HepG2 (cell line): ENCODE results near the gene SARNP. TPM values are rescaled to one million over a fixed set of nuclear protein-coding genes. Genes with fewer than 3 reads are reported as not detected.

ENCODE experiments used
- ATF3 ChIP-seq: sonication (generic); formaldehyde crosslinking; IDR thresholded peaks from 2 replicates; pipeline ENCODE4 v1.4.0; 2020; ENCODE audit warnings: missing genetic modification reagents
- BRCA1 ChIP-seq: sonication (generic); formaldehyde crosslinking; IDR thresholded peaks from 2 replicates; pipeline ENCODE4 v1.4.0; 2020; ENCODE audit warnings: missing genetic modification reagents
- CHD2 ChIP-seq: IDR thresholded peaks from 2 replicates; pipeline ENCODE4 v1.6.1; 2011; ENCODE audit warnings: low read depth, low read length, improper control_type of control experiment
- CREBL2 ChIP-seq: sonication (generic); formaldehyde crosslinking; IDR thresholded peaks from 2 replicates; pipeline ENCODE4 v1.8.1; 2023; ENCODE audit warnings: missing genetic modification reagents, mild to moderate bottlenecking, borderline replicate concordance
- JUN ChIP-seq: sonication (generic); formaldehyde crosslinking; IDR thresholded peaks from 2 replicates; pipeline ENCODE4 v1.4.0; 2020; ENCODE audit warnings: mild to moderate bottlenecking, missing genetic modification reagents
- RBFOX2 ChIP-seq: fragments of 200-400 bp; formaldehyde crosslinking; IDR thresholded peaks from 2 replicates; pipeline ENCODE4 v1.6.1; 2017; ENCODE audit warnings: low read depth, mild to moderate bottlenecking, low read length
- SCMH1 ChIP-seq: sonication (generic); formaldehyde crosslinking; IDR thresholded peaks from 2 replicates; pipeline ENCODE4 v1.9.0; 2021; ENCODE audit warnings: missing genetic modification reagents, mild to moderate bottlenecking, borderline replicate concordance
- SRY ChIP-seq: sonication (generic); formaldehyde crosslinking; IDR thresholded peaks from 2 replicates; pipeline ENCODE4 v1.8.0; 2022; ENCODE audit warnings: mild to moderate bottlenecking, missing genetic modification reagents
- STAT6 ChIP-seq: sonication (generic); formaldehyde crosslinking; IDR thresholded peaks from 2 replicates; pipeline ENCODE4 v1.4.0; 2020; ENCODE audit warnings: missing genetic modification reagents, mild to moderate bottlenecking, borderline replicate concordance
- TEAD3 ChIP-seq: optimal IDR thresholded peaks from 2 replicates; pipeline ENCODE3; 2016; ENCODE audit warnings: borderline replicate concordance
- ZNF407 ChIP-seq: sonication (generic); formaldehyde crosslinking; IDR thresholded peaks from one replicate; pipeline ENCODE4 v1.5.1; 2020; ENCODE audit warnings: mild to moderate bottlenecking, missing genetic modification reagents; ENCODE audit errors: not compliant biosample characterization
- ZNF609 ChIP-seq: sonication (generic); formaldehyde crosslinking; IDR thresholded peaks from 2 replicates; pipeline ENCODE4 v1.4.0; 2020; ENCODE audit warnings: mild to moderate bottlenecking, missing genetic modification reagents, borderline replicate concordance
- ZNF788 ChIP-seq: sonication (generic); formaldehyde crosslinking; IDR thresholded peaks from 2 replicates; pipeline ENCODE4 v1.5.0; 2020; ENCODE audit warnings: mild to moderate bottlenecking, missing genetic modification reagents, borderline replicate concordance
- polyA plus RNA-seq, 8 experiments: library from polyadenylated mRNA; depleted of rRNA in 3 of 8; stranded (reverse) in 7 of 8; unstranded in 1 of 8; fragments of >200 nt; fragmentation: Illumina TruSeq in 4 of 8; extraction: Trizol in 4 of 8; gene quantifications; 2 replicates each; pipeline versions ENCODE4 v1.2.1 to v1.2.3, GENCODE V29; 2011 to 2016; ENCODE audit warnings: low read depth in 4 of 8, missing spikeins in 1 of 8, mixed read lengths in 1 of 8; ENCODE audit not compliant: insufficient read depth in 1 of 8
- total RNA-seq, 5 experiments: library from RNA; depleted of rRNA; stranded (reverse); fragments of >200 nt; fragmentation: Illumina TruSeq; extraction: Trizol; gene quantifications; 2 replicates each; pipeline ENCODE4 v1.2.3, GENCODE V29; 2016; ENCODE audit warnings: low read depth in 1 of 5

The SARNP gene
- total and polyA plus RNA-seq, 2 of the 13 experiments (the other 11 are each of a cell fraction or from before 2014, with no cell fraction given) = 59.0 to 95.4 TPM

- peak; percentile 26 for TF ChIP-seq ZNF407 (CRISPR knock-in tag)
- no peak for TF ChIP-seq STAT6 (CRISPR knock-in tag)
- no peak for TF ChIP-seq SCMH1 (CRISPR knock-in tag)
- TF ChIP-seq ATF3 (CRISPR knock-in tag) = no peak
- no peak for TF ChIP-seq SRY
- TF ChIP-seq CREBL2 (CRISPR knock-in tag) = no peak
- no peak for TF ChIP-seq ZNF788 (CRISPR knock-in tag)
- no peak for TF ChIP-seq ZNF609
- no peak for TF ChIP-seq JUN
- TF ChIP-seq BRCA1 (CRISPR knock-in tag) = no peak
- TF ChIP-seq TEAD3 (CRISPR knock-in tag) = peak; percentile 69
- 0 out of 2 replicates have a peak, but pooled peaks have one; percentile 29 for TF ChIP-seq RBFOX2
- TF ChIP-seq CHD2 = no peak
Observed at GRCh38 chr12:55720894-55721444, 96.6 kb downstream of the SARNP start (continued).
